ENCODE measurements around the gene ATXN7L1. TPM values are rescaled to one million over a fixed set of nuclear protein-coding genes. Genes with fewer than 3 reads are reported as not detected.

ATXN7L1 gene
- total and polyA plus RNA-seq, 7 donors = 1.2 to 6.0 (median 3.0) TPM

- ATAC-seq = no peak
- H3K27me3 ChIP-seq (ENCODE audit: insufficient read depth in 3 of 3, low read length in 2 of 3) = no peaks in the 10 kb centered on the region
- no peak overlapping the region for H3K4me3 ChIP-seq
- no peaks in the 10 kb centered on the region for H3K36me3 ChIP-seq (ENCODE audit: insufficient read depth in 1 of 2, low read depth in 1 of 2)
- intact Hi-C loops (cut with DNase I) = no loop called here
- TF ChIP-seq, protein P1, sequence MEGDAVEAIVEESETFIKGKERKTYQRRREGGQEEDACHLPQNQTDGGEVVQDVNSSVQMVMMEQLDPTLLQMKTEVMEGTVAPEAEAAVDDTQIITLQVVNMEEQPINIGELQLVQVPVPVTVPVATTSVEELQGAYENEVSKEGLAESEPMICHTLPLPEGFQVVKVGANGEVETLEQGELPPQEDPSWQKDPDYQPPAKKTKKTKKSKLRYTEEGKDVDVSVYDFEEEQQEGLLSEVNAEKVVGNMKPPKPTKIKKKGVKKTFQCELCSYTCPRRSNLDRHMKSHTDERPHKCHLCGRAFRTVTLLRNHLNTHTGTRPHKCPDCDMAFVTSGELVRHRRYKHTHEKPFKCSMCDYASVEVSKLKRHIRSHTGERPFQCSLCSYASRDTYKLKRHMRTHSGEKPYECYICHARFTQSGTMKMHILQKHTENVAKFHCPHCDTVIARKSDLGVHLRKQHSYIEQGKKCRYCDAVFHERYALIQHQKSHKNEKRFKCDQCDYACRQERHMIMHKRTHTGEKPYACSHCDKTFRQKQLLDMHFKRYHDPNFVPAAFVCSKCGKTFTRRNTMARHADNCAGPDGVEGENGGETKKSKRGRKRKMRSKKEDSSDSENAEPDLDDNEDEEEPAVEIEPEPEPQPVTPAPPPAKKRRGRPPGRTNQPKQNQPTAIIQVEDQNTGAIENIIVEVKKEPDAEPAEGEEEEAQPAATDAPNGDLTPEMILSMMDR (IDR thresholded peaks at IDR 0.05) = no peak
- no peaks in the 10 kb centered on the region for H3K4me1 ChIP-seq
- no peaks in the 10 kb centered on the region for H3K9me3 ChIP-seq
- WGBS, 3 donors = 73 to 75% (median 74%) methylated on average over 5 of the region's 5 CpGs
- no peak for DNase-seq
- H3K27ac ChIP-seq = no peak overlapping the region
Measured at GRCh38 chr7:105752671-105753275, 123.6 kb downstream of the ATXN7L1 start.

DNA sequence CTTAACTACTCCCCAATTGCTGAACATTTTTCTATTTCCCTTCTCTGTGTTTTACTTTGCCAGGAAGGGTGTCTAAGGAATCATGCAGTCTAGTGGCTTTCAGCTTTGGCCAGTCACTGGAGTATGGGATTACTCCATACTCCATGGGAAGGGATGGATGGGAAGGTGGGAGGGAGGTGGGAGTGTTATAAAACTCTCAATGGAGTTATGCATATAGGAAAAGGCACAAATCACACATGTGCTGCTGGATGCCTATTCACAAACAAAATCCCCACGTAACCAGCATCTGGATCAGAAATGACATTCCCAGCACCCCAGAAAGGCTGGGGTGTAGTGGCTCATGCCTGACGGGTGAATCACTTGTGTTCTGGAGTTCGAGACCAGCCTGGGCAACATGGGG, 125.3 kb downstream of the ATXN7L1 start:
- intact Hi-C loops (cut with DNase I) = no loop called here
- WGBS, 3 donors = 93 to 100% (median 98%) methylated on average over 3 of the region's 3 CpGs

DNA sequence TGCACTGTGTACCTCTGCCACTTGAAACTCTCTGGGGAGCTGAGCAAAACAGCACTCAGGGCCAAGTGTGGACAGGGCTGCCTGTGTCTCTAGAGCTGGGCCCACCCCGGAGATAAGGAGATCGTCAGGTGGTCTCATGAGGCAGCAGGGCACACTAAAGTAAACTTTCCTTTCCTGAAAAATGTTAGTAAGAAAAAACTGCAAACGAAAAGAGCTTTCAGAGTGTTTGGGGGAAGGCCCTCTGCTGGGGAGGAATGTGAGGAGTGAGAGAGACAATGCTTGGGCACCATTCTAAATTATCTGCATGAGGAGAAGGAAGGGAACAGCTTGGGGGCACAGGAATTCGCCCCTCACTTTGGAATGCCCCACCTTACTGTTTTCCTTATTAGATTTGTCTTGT, 127.7 kb downstream of the ATXN7L1 start:
- ATAC-seq (no peak), DNase-seq (no peak)
- Histone ChIP-seq H3K27me3 (ENCODE audit: insufficient read depth in 3 of 3, low read length in 2 of 3) (no peaks in the 10 kb centered on the region), H3K4me3 (no peak overlapping the region), H3K27ac (no peak overlapping the region), H3K4me1 (no peaks in the 10 kb centered on the region), H3K9me3 (no peaks in the 10 kb centered on the region), H3K36me3 (ENCODE audit: insufficient read depth in 1 of 2, low read depth in 1 of 2) (no peaks in the 10 kb centered on the region)
- intact Hi-C loops (cut with DNase I) = loop anchor here in 1 of 2 donors (10.0 kb wide), 1 partner anchor 94 kb away; no protein-coding TSS in a partner anchor
- TF ChIP-seq, protein P1 (IDR thresholded peaks at IDR 0.05) = no peak
- WGBS, 3 donors = 70 to 71% (median 70%) methylated on average over 4 of the region's 4 CpGs

More for the DNA sequence above, 125.3 kb downstream of the ATXN7L1 start:
- no peaks in the 10 kb centered on the region for H3K9me3 ChIP-seq
- no peak overlapping the region for H3K27ac ChIP-seq
- DNase-seq (no peak), ATAC-seq (no peak)
- TF ChIP-seq, protein P1 (IDR thresholded peaks at IDR 0.05) = no peak
- no peak overlapping the region for H3K4me3 ChIP-seq
- no peaks in the 10 kb centered on the region for H3K27me3 ChIP-seq (ENCODE audit: insufficient read depth in 3 of 3, low read length in 2 of 3)
- no peaks in the 10 kb centered on the region for H3K4me1 ChIP-seq
- H3K36me3 ChIP-seq (ENCODE audit: insufficient read depth in 1 of 2, low read depth in 1 of 2) = no peaks in the 10 kb centered on the region

GRCh38 chr7:105745681-105746330, 130.6 kb downstream of the ATXN7L1 start:
- H3K9me3 ChIP-seq = no peaks in the 10 kb centered on the region
- TF ChIP-seq, protein P1 (IDR thresholded peaks at IDR 0.05) = no peak
- no peak overlapping the region for H3K4me3 ChIP-seq
- no peaks in the 10 kb centered on the region for H3K27me3 ChIP-seq (ENCODE audit: insufficient read depth in 3 of 3, low read length in 2 of 3)
- no peak overlapping the region for H3K27ac ChIP-seq
- ATAC-seq (no peak), DNase-seq (no peak)
- no peaks in the 10 kb centered on the region for H3K4me1 ChIP-seq
- no peaks in the 10 kb centered on the region for H3K36me3 ChIP-seq (ENCODE audit: insufficient read depth in 1 of 2, low read depth in 1 of 2)
- WGBS, 3 donors = 85 to 87% (median 86%) methylated on average over 7 of the region's 7 CpGs
- intact Hi-C loops (cut with DNase I) = loop anchor here in 1 of 2 donors (10.0 kb wide), 1 partner anchor 91 kb away; no protein-coding TSS in a partner anchor

Data from psoas muscle (tissue), 8 donors.